Peyer's patch (tissue), 4 donors: ENCODE results near the gene NHERF1. TPM values are rescaled to one million over a fixed set of nuclear protein-coding genes. Genes with fewer than 3 reads are reported as not detected.

Experiments used
- DNase-seq, 3 donors: peaks; one replicate each; pipeline ENCODE4 v3.0.0-alpha.2; 2017 to 2019
- H3K27ac ChIP-seq, 4 donors: fragments of 200-600 bp; sonication (generic); one replicate each; pipeline ENCODE4 v1.5.1; 2016 to 2019
- H3K27me3 ChIP-seq, 2 donors: fragments of 200-600 bp; sonication (generic); one replicate each; pipeline ENCODE4 v1.5.1; 2019
- H3K36me3 ChIP-seq, 3 donors: fragments of 200-600 bp; sonication (generic); one replicate each; pipeline ENCODE4 v1.5.1; 2016 to 2019
- H3K4me1 ChIP-seq, 4 donors: fragments of 200-600 bp; sonication (generic); one replicate each; pipeline ENCODE4 v1.5.1; 2016 to 2019
- H3K4me3 ChIP-seq, 4 donors: fragments of 200-600 bp; sonication (generic); 1 replicate in 3 of 4; 2 replicates in 1 of 4; pipeline ENCODE4 v1.5.1; 2016 to 2019; ENCODE audit warnings: mild to moderate bottlenecking in 1 of 4
- H3K9me3 ChIP-seq, 4 donors: fragments of 200-600 bp; sonication (generic); one replicate each; pipeline ENCODE4 v1.5.1; 2016 to 2019; ENCODE audit warnings: mild to moderate bottlenecking in 1 of 4
- POLR2A ChIP-seq, 2 donors: fragments of 450-650 bp; IDR thresholded peaks; one replicate each; pipeline ENCODE4 v1.5.1; 2017; ENCODE audit warnings: antibody characterized with exemption in 2 of 2, mild to moderate bottlenecking in 2 of 2, moderate library complexity in 2 of 2
- total RNA-seq, 4 donors: library from RNA; depleted of rRNA; stranded (reverse); fragments of >200 nt; gene quantifications; one replicate each; pipeline ENCODE4 v1.1.0, GENCODE V29; 2016
- TF ChIP-seq, protein P1 (sequence below), 6 experiments: fragments of 450-650 bp in 4 of 6; fragments of 200-600 bp in 2 of 6; sonication (generic) in 1 of 6; IDR thresholded peaks; one replicate each; pipeline ENCODE4 v1.5.1; 2017 to 2019; ENCODE audit warnings: antibody characterized with exemption in 6 of 6, mild to moderate bottlenecking in 3 of 6, moderate library complexity in 1 of 6

NHERF1 gene
- total RNA-seq, 4 donors from 2014 or later, result 121 to 600 (median 488) TPM

- DNase-seq, result no peak
- H3K9me3 ChIP-seq, result no peaks in the 10 kb centered on the region
- TF ChIP-seq, protein P1, sequence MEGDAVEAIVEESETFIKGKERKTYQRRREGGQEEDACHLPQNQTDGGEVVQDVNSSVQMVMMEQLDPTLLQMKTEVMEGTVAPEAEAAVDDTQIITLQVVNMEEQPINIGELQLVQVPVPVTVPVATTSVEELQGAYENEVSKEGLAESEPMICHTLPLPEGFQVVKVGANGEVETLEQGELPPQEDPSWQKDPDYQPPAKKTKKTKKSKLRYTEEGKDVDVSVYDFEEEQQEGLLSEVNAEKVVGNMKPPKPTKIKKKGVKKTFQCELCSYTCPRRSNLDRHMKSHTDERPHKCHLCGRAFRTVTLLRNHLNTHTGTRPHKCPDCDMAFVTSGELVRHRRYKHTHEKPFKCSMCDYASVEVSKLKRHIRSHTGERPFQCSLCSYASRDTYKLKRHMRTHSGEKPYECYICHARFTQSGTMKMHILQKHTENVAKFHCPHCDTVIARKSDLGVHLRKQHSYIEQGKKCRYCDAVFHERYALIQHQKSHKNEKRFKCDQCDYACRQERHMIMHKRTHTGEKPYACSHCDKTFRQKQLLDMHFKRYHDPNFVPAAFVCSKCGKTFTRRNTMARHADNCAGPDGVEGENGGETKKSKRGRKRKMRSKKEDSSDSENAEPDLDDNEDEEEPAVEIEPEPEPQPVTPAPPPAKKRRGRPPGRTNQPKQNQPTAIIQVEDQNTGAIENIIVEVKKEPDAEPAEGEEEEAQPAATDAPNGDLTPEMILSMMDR (IDR thresholded peaks at IDR 0.05), result no peak
- TF ChIP-seq POLR2A (IDR thresholded peaks at IDR 0.05), result no peak
- H3K36me3 ChIP-seq, result peaks cover 0 to 61% (median 0%) of the 10 kb centered on the region in 3 donors
- H3K27ac ChIP-seq, result peak overlapping the region in 2 of 4 donors; percentile 73 to 86
- H3K4me1 ChIP-seq, result peaks cover 0 to 74% (median 3%) of the 10 kb centered on the region in 4 donors
- no peak overlapping the region for H3K4me3 ChIP-seq
- no peaks in the 10 kb centered on the region for H3K27me3 ChIP-seq
Measured at GRCh38 chr17:74769266-74769855, 20.9 kb downstream of the NHERF1 start.

GRCh38 chr17:74769856-74770497, 21.5 kb downstream of the NHERF1 start:
- Histone ChIP-seq H3K27me3 (no peaks in the 10 kb centered on the region), H3K27ac (peak overlapping the region; percentile 2 to 86 (median 49)), H3K4me1 (peaks cover 0 to 75% (median 1%) of the 10 kb centered on the region in 4 donors), H3K4me3 (no peak overlapping the region), H3K36me3 (peaks cover 0 to 61% (median 0%) of the 10 kb centered on the region in 3 donors), H3K9me3 (no peaks in the 10 kb centered on the region)
- peak in 1 of 3 donors; percentile 68 for DNase-seq
- TF ChIP-seq POLR2A (IDR thresholded peaks at IDR 0.05), result no peak
- TF ChIP-seq, protein P1 (IDR thresholded peaks at IDR 0.05), result no peak

- no peaks in the 10 kb centered on the region for H3K27me3 ChIP-seq
- peak overlapping the region; percentile 2 to 86 (median 49) for H3K27ac ChIP-seq
- TF ChIP-seq, protein P1 (IDR thresholded peaks at IDR 0.05), result peak; percentile 58 to 97 (median 86)
- peak in 1 of 2 donors; percentile 11 for TF ChIP-seq POLR2A (IDR thresholded peaks at IDR 0.05)
- H3K4me1 ChIP-seq, result peaks cover 3 to 75% (median 6%) of the 10 kb centered on the region in 4 donors
- H3K4me3 ChIP-seq, result no peak overlapping the region
- no peaks in the 10 kb centered on the region for H3K9me3 ChIP-seq
- H3K36me3 ChIP-seq, result peaks cover 0 to 61% (median 0%) of the 10 kb centered on the region in 3 donors
- DNase-seq, result peak; percentile 81 to 92 (median 89)
Measured at GRCh38 chr17:74770498-74771318, 22.3 kb downstream of the NHERF1 start.

- no peaks in the 10 kb centered on the region for H3K27me3 ChIP-seq
- peak in 1 of 3 donors; percentile 54 for DNase-seq
- peaks cover 3 to 68% (median 7%) of the 10 kb centered on the region in 4 donors for H3K4me1 ChIP-seq
- peak overlapping the region in 1 of 4 donors; percentile 86 for H3K27ac ChIP-seq
- no peaks in the 10 kb centered on the region for H3K9me3 ChIP-seq
- TF ChIP-seq, protein P1 (IDR thresholded peaks at IDR 0.05), result no peak
- TF ChIP-seq POLR2A (IDR thresholded peaks at IDR 0.05), result no peak
- H3K36me3 ChIP-seq, result peaks cover 0 to 61% (median 0%) of the 10 kb centered on the region in 3 donors
- H3K4me3 ChIP-seq, result no peak overlapping the region
Measured at GRCh38 chr17:74771319-74771914, 23.0 kb downstream of the NHERF1 start.

- Histone ChIP-seq H3K9me3 (no peaks in the 10 kb centered on the region), H3K4me3 (no peak overlapping the region), H3K4me1 (peaks cover 3 to 65% (median 10%) of the 10 kb centered on the region in 4 donors), H3K36me3 (peaks cover 0 to 57% (median 0%) of the 10 kb centered on the region in 3 donors), H3K27ac (peak overlapping the region in 1 of 4 donors; percentile 28), H3K27me3 (no peaks in the 10 kb centered on the region)
- no peak for DNase-seq
- TF ChIP-seq, protein P1 (IDR thresholded peaks at IDR 0.05), result no peak
- no peak for TF ChIP-seq POLR2A (IDR thresholded peaks at IDR 0.05)
Measured at GRCh38 chr17:74772053-74772452, 23.6 kb downstream of the NHERF1 start.
